T-helper 2 cell treated with Interferon-gamma antibody and Interleukin-4, amounts not matched to agents 100 ng/mL and 5 ng/mL, for 36 hours (primary cell): ENCODE measurements around the gene ADAP1. TPM values are rescaled to one million over a fixed set of nuclear protein-coding genes. Genes with fewer than 3 reads are reported as not detected.
"Not testable (repeated sequence)": the region's sequence is repeated elsewhere in the genome, so short reads cannot be mapped to it uniquely, and the experiment has no call there.

ENCODE experiments used
- intact Hi-C: fragments of 100-400 bp; cut with micrococcal nuclease; formaldehyde crosslinking; loops from one replicate; pipeline ENCODE4 v1.15.1; 2023
- total RNA-seq: library from RNA; stranded (reverse); gene quantifications from 2 replicates; pipeline ENCODE4 v1.2.3, GENCODE V29; 2022

Gene ADAP1
- total RNA-seq, 1 donor from 2014 or later = 25.0 TPM

- intact Hi-C loops = no loop called here
These were observed 5.9 kb upstream of the ADAP1 start for GRCh38 chr7:960269-960871.

DNA sequence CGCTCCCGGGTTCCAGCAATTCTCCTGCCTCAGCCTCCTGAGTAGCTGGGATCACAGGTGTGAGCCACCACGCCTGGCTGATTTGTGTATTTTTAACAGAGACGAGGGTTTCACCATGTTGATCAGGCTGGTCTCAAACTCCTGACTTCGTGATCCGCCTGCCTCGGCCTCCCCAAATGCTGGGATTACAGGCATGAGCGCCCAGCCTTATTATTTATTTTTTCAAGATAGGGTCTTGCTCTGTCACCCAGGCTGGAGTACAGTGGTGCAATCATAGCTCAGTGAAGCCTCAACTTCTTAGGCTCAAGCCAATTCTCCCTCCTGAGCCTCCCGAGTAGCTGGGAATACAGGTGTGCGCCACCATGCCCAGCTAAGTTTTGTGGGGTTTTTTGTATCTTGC is 5.3 kb upstream of the ADAP1 start:
- intact Hi-C loops = loop anchor here (5.0 kb wide), 1 partner anchor 37 kb away; no protein-coding TSS in a partner anchor

- intact Hi-C loops = loop anchor here (5.0 kb wide), 1 partner anchor 37 kb away; no protein-coding TSS in a partner anchor
These were observed 4.8 kb upstream of the ADAP1 start for GRCh38 chr7:959271-959670.

DNA sequence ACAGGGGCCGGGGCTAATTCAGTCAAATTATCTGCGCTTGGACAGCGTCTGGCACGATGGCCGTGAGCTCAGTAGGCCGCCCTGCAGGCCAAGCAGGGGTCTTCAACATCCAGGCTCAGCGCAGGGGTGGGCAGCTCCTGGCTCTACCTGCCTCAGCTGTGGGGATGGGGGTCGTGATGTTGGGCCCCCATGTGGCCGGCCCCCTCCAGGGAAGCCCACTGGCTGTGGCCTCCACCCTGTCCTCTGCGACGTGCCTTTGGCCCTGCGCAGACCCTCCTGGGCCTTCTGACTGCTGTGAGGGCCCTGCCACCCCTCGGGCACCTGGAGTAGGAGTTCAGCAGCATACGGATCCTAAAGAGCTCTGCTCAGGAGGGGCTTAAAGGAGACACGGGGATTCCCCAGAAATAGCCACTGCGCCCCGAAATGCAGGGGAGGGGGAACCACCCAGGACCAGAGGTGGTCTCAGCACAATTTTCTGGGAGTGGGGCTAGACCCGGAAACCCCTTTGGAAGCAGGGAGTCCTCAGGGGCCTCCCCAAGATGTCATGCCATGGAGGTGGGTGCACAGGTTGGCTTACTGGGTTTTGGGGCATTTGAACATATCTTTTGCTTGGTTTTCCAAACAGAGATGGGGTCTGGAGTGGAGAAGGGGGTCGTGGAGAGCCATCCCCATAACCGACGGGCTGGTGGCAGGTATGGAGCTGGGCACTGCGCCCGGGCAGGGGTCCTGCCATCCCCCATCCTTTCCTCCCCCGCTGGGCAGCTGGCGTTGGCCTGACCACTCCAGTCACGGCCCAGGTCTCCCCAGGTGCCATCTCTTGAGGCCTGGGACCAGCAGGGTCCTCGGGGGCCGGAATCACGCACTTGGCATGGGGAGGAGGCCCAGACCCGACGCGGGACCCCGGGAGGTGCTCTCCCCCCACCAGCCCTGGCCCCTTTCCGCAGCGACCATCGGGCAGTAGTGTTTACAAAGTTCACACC is 4.0 kb upstream of the ADAP1 start:
- intact Hi-C loops = loop anchor here (5.0 kb wide), 1 partner anchor 36 kb away; no protein-coding TSS in a partner anchor

- intact Hi-C loops = loop anchor here (5.0 kb wide), 1 partner anchor 35 kb away; no protein-coding TSS in a partner anchor
These were observed 3.1 kb upstream of the ADAP1 start for GRCh38 chr7:957418-958220.

DNA sequence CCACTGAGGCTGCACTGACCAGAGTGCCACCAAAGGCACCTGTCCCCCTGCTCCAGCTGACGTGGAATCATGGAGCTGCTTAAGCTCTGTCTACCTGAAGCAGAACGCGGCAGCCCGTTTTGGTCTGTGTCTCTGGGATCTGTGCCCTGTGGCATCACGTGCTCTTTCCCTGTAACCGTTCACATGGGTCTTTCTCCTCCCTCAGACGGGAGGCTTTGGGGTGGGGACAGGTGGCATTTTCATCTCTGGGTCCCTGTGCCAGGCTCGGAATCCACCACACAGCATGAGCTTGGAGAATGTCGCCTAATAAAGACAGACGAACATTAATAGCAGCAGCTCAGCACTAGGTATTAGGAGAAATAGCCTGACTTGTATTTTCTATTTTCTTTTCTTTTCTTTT is 1.6 kb upstream of the ADAP1 start:
- intact Hi-C loops = loop anchor here (5.0 kb wide), 1 partner anchor 34 kb away; no protein-coding TSS in a partner anchor

DNA sequence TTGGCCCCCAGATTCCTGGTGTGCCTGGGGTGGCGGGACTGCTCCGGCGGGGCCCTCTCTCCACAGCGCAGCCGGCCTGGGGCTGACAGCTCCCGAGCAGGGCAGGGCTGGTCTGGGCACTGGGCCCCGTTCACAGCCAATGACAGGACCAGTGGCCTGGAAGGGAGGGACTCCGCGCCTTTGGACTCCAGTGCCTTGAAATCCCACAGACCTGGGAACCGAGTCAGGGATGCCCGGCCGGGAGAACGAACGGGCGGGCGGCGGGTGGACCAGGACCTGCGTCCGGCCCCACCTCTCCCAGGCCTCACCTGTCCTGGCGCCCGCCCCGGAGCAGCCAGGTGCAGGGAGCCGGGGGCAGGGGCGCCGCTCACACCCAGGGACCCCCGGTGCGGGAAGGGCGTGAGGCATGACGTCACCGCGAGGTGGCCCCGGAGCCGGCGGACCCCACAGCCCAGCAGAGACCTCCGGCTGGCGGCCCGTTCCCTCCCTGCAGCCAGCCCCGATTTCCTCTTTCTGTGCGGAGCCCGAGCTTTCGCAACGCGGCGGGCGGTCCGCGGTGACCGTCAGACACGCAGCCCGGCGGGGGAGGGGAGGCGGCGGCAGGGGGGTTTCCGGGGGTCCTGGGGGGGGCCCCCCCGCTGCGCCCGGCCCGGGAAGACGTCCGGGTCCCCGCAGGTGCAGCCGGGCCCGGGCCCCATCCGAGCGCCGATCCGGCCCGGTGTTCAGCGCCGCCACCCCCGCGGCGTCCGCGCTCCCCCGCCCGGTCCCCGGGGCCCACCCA is 743 bp downstream of the ADAP1 start:
- intact Hi-C loops = loop anchor here (1.0 to 5.0 kb wide), 2 partner anchors 44 to 166 kb away; no protein-coding TSS in a partner anchor

GRCh38 chr7:952548-953441 is 1.7 kb downstream of the ADAP1 start:
- intact Hi-C loops = loop anchor here (5.0 kb wide), 1 partner anchor 165 kb away; no protein-coding TSS in a partner anchor

GRCh38 chr7:951881-952547 is 2.5 kb downstream of the ADAP1 start:
- intact Hi-C loops = loop anchor here (5.0 kb wide), 1 partner anchor 165 kb away; no protein-coding TSS in a partner anchor

DNA sequence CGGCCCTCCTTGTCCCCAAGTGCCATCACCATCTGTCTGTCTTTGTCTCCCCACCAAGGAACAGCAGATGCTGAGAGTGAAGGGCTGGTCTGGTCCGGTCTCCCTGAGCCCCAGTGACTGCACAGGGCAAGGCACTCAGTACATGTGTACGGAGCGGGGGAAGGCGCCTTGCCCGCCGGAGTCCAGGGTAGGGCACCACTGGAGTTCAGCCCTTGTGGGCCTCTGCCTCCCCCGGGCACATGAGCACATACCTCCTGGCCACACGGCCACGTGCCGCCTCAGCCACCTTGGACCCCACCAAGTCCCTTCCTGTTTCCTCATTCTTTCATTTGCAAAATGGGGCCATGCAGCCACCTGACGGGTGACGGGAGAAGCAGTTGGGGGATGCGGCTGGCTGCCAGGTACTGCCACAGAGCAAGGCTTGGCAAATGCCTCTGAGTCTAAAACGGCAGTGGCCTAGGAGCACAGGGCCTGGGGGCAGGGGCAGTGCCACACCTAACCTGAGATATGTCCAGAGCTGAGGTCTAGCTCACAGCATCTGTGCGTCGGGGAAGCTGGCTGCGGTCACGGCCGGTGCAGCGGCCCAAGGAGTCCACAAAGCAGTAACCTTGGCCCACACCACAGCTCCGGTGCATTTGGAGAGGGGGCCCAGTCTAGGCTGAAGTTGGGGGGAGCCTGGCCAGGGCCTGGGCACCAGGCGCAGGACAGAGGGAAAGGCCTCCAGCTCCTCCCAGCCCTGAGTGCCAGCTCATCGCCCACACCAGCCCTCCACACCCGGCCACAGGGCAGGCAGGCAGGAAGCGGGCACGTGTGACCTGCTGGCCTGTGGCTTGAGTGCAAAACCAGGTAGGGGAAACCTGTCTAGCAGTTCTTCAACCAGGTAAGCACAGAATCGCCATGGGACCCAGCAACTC is 5.2 kb downstream of the ADAP1 start:
- intact Hi-C loops = no loop called here

- intact Hi-C loops = no loop called here
These were observed 6.9 kb downstream of the ADAP1 start for GRCh38 chr7:947391-948210.

DNA sequence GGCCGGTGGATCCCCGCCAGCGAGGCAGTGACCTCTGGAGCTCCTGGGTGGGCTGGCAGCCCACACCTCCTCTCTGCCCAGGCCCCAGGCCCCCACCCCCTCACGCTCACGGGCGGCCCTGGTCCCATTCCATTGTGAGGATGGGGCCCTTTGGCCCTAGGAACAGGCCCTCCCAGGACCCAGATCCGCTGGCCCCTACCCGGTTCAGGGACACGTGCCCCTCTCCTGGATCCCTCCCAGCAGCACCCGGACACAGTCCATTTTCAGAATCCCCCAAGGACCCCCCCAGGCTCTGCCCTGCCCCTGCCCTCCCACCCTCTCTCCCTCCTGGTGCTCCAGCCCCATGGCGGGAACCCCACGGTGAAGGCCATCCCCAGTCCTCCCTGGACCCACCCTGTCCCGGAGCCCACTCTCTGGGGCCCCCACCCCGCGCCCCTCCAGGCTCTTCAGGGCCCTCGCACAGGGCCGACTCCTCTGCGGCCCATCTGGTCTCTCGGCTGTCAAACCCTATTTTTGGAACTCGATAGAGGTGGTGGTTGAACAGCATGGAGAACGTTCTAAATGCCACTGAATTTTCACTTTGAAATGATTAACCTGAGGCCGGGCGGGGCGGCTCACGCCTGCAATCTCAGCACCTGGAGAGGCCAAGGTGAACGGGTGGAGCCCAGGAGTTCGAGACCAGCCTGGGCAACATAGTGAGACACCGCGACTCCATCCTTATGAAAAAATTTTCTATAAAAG is 8.1 kb downstream of the ADAP1 start:
- intact Hi-C loops = no loop called here

- intact Hi-C loops = no loop called here
These were observed 8.8 kb downstream of the ADAP1 start for GRCh38 chr7:945556-946255.

GRCh38 chr7:945147-945555 is 9.3 kb downstream of the ADAP1 start:
- intact Hi-C loops = no loop called here

GRCh38 chr7:944744-945143 is 9.7 kb downstream of the ADAP1 start:
- intact Hi-C loops = no loop called here

DNA sequence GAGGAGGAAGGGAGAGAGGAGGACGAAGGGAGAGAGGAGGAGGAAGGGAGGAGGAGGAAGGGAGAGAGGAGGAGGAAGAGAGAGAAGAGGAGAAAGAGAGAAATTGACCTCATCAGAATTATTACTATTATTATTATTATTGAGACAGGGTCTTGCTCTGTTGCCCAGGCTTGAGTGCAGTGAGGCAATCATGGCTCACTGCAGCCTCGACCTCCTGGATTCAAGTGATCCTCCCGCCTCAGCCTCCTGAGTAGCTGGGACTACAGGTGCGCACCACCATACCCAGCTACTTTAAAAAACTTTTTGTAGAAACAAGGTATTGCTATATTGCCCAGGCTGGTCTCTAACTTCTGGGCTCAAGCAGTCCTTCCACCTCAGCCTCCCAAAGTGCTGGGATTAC is 10.7 kb downstream of the ADAP1 start:
- intact Hi-C loops = not testable (repeated sequence)
